GM12891 (cell line): ENCODE measurements around the gene CEACAM19.

ENCODE experiments used
- PAX5 ChIP-seq: IDR thresholded peaks from 2 replicates; pipeline ENCODE4 v1.6.1; 2011; ENCODE audit warnings: low read length, moderate library complexity, mild to moderate bottlenecking; ENCODE audit not compliant: insufficient read depth, severe bottlenecking
- POLR2A ChIP-seq: IDR thresholded peaks from 2 replicates; pipeline ENCODE4 v1.6.1; 2011; ENCODE audit warnings: low read depth, low read length, control low read depth
- POLR2AphosphoS5 ChIP-seq: IDR thresholded peaks from 2 replicates; pipeline ENCODE4 v1.6.1; 2011; ENCODE audit warnings: low read depth, low read length, control low read depth
- POU2F2 ChIP-seq: IDR thresholded peaks from 2 replicates; pipeline ENCODE4 v1.6.1; 2011; ENCODE audit warnings: low read depth, mild to moderate bottlenecking, control low read depth, low read length, moderate library complexity
- SPI1 ChIP-seq: IDR thresholded peaks from 2 replicates; pipeline ENCODE4 v1.6.1; 2011; ENCODE audit warnings: low read depth, low read length, control low read depth
- TAF1 ChIP-seq: IDR thresholded peaks from 2 replicates; pipeline ENCODE4 v1.6.1; 2011; ENCODE audit warnings: low read depth, low read length, control low read depth

DNA sequence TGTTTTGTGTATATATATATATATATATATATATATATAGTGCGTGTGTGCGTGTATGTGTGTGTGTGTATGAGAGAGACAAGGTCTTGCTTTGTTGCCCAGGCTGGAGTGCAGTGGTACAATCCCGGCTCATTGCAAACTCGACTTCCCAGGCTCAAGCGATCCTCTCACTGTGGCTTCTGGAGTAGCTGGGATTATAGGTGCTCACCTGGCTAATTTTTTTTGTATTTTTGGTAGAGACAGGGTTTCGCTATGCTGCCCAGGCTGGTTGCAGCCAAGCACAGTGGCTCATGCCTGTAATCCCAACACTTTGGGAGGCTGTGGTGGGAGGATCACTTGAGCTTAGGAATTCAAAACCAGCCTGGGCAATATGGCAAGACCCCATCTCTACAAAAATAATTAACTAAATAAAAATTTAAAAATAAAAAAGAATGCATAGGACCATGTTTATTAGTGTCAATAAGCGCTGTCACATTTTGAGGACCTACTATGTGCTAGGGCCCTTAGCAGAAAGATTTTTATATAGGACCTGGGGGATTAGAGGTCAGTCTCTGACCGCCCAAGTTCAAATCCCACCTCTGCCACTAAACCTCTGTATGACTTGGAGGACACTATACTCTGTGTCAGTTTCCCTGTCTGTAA lies 25.8 kb upstream of the CEACAM19 start:
- TF ChIP-seq PAX5 (no peak), TAF1 (no peak), POLR2A (no peak), POLR2AphosphoS5 (no peak), POU2F2 (no peak), SPI1 (no peak)
